Small intestine (tissue), 7 donors: ENCODE data around the gene PPP2R5E. TPM values are rescaled to one million over a fixed set of nuclear protein-coding genes. Genes with fewer than 3 reads are reported as not detected.
"Not testable (repeated sequence)": the region's sequence is repeated elsewhere in the genome, so short reads cannot be mapped to it uniquely, and the experiment has no call there.

ENCODE experiments used
- DNase-seq, 2 donors: peaks; one replicate each; pipeline versions ENCODE4 v3.0.0 to v3.0.0-alpha.2; 2013
- FAIRE-seq: peaks from 2 replicates; lab custom pipeline; 2012; peaks lifted over from hg19 to GRCh38; lab: Jason Lieb, UNC
- H3K27ac ChIP-seq, 3 donors: one replicate each; pipeline ENCODE4 v1.5.1; 2013; ENCODE audit warnings: low read length in 2 of 3, mild to moderate bottlenecking in 2 of 3, control low read depth in 1 of 3, inconsistent platforms in 1 of 3, low read depth in 1 of 3, moderate library complexity in 1 of 3
- H3K27me3 ChIP-seq, 3 donors: one replicate each; pipeline ENCODE4 v1.6.1; 2013; ENCODE audit warnings: low read length in 3 of 3, inconsistent platforms in 1 of 3; ENCODE audit not compliant: control insufficient read depth in 3 of 3, insufficient read depth in 3 of 3
- H3K36me3 ChIP-seq, 3 donors: one replicate each; pipeline ENCODE4 v1.6.1; 2013; ENCODE audit warnings: low read length in 3 of 3, inconsistent platforms in 1 of 3, low read depth in 1 of 3, mild to moderate bottlenecking in 1 of 3, moderate library complexity in 1 of 3; ENCODE audit not compliant: control insufficient read depth in 3 of 3, insufficient read depth in 2 of 3
- H3K4me1 ChIP-seq, 3 donors: one replicate each; pipeline ENCODE4 v1.6.1; 2013; ENCODE audit warnings: low read length in 2 of 3, inconsistent platforms in 1 of 3, low read depth in 1 of 3, mild to moderate bottlenecking in 1 of 3, moderate library complexity in 1 of 3; ENCODE audit not compliant: control insufficient read depth in 3 of 3, insufficient read depth in 2 of 3
- H3K4me3 ChIP-seq, 3 donors: one replicate each; pipeline ENCODE4 v1.5.1; 2013; ENCODE audit warnings: low read length in 3 of 3, control low read depth in 1 of 3, inconsistent platforms in 1 of 3, low read depth in 1 of 3, mild to moderate bottlenecking in 1 of 3, moderate library complexity in 1 of 3
- H3K9me3 ChIP-seq, 2 donors: one replicate each; pipeline ENCODE4 v1.6.1; 2013; ENCODE audit warnings: low read depth in 1 of 2, low read length in 1 of 2; ENCODE audit not compliant: control insufficient read depth in 2 of 2, insufficient read depth in 1 of 2
- WGBS, 3 donors: extraction: QIAGEN DNeasy Blood & Tissue Kit; methylation state at CpG; one replicate each; pipeline ENCODE4 v1.1.7; 2013; 5-methylcytosine and 5-hydroxymethylcytosine counted together
- polyA plus RNA-seq, 4 donors: library from polyadenylated mRNA; stranded (reverse) in 3 of 4; unstranded in 1 of 4; fragments of 200-250 nt in 3 of 4; fragments of 120-200 nt in 1 of 4; gene quantifications; one replicate each; pipeline versions ENCODE4 v1.2.1 to v1.2.3, GENCODE V29; 2013
- donor health status: healthy with polysubstance abuse.
- donor health status: control.
- donor health status: control.
- donor health status: Bipolar disorder and iron deficiency.
- donor health status: healthy.

PPP2R5E gene
- polyA plus RNA-seq, 4 donors: 6.8 to 20.0 (median 8.7) TPM

DNA sequence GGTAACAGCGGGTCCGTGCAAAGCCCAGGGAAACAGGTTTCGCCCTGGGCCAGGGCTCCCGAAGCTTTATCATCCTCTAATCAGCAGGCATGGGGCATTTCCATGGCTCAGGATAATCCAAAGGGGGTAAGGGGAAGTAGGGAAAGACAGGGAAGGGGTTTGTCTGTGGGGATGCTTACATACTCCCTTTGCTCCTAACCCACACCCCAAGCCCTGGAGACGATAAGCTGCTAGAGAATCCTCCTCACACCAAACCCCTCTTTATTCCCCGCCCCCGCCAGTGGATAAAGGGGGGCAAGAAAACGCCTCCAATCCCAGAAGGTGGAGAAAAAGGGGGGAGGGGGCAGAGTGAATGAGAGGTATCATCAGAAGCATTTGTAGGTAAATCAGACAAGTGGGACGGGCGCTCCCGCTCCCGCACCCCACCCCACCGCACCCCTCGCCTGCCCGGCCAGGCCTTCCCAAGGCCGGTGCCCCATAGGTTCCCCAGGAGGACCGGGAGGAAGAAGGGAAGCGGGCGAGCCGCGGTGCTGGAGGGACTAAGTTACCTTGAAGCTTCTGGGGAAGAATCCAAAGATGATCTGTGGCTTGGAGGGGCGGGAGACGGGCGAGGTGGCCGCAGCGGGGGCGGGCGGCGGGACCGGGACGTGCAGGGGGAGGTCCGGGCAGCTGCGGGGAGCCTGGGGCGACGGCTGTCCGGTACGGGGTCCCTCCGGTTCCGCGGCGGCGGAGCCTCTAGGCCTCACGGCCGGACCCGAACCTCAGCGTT is 762 bp downstream of the PPP2R5E start:
- DNase-seq (peak; percentile 32 to 67), FAIRE-seq (no peak)
- peaks cover 0 to 15% (median 3%) of the 10 kb centered on the region in 3 donors for H3K36me3 ChIP-seq
- H3K4me3 ChIP-seq: peak overlapping the region; percentile 79 to 99 (median 94)
- WGBS, 3 donors: 0 to 1% (median 1%) methylated on average over 33 to 46 of the region's 46 CpGs
- H3K27me3 ChIP-seq: no peaks in the 10 kb centered on the region
- H3K4me1 ChIP-seq: peaks cover 0 to 3% (median 2%) of the 10 kb centered on the region in 3 donors
- no peaks in the 10 kb centered on the region for H3K9me3 ChIP-seq
- peak overlapping the region; percentile 84 to 94 (median 90) for H3K27ac ChIP-seq

- no peaks in the 10 kb centered on the region for H3K27me3 ChIP-seq
- no peaks in the 10 kb centered on the region for H3K9me3 ChIP-seq
- no peak for DNase-seq
- FAIRE-seq: no peak
- no peak overlapping the region for H3K4me3 ChIP-seq
- peaks cover 2 to 40% (median 12%) of the 10 kb centered on the region in 3 donors for H3K36me3 ChIP-seq
- no peak overlapping the region for H3K27ac ChIP-seq
- peaks cover 0 to 3% (median 0%) of the 10 kb centered on the region in 3 donors for H3K4me1 ChIP-seq
These were observed 7.3 kb downstream of the PPP2R5E start for GRCh38 chr14:63535918-63536317.

DNA sequence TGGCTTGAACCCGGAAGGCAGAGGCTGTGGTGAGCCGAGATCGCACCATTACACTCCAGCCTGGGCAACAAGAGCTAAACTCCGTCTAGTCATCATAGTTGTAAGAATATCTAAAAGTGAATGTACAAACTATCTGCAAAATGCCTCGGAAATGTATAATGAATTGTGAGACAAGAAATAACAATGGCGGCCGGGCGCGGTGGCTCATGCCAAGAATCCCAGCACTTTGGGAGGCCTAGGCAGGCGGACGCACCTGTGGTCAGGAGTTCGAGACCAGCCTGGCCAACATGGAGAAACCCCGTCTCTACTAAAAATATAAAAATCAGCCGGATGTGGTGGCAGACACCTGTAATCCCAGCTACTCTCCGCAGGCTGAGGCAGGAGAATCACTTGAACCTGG is 9.7 kb downstream of the PPP2R5E start:
- FAIRE-seq (no peak), DNase-seq (no peak)
- no peaks in the 10 kb centered on the region for H3K9me3 ChIP-seq
- WGBS, 3 donors: 96 to 98% (median 98%) methylated on average over 15 of the region's 15 CpGs
- H3K27ac ChIP-seq: no peak overlapping the region
- no peak overlapping the region for H3K4me3 ChIP-seq
- H3K4me1 ChIP-seq: peaks cover 0 to 3% (median 0%) of the 10 kb centered on the region in 3 donors
- no peaks in the 10 kb centered on the region for H3K27me3 ChIP-seq
- H3K36me3 ChIP-seq: peaks cover 2 to 33% (median 9%) of the 10 kb centered on the region in 3 donors

- WGBS, 3 donors: 35 to 64% (median 54%) methylated on average over 12 of the region's 12 CpGs
- Histone ChIP-seq H3K4me3 (no peak overlapping the region), H3K9me3 (no peaks in the 10 kb centered on the region), H3K27me3 (no peaks in the 10 kb centered on the region), H3K36me3 (peaks cover 4 to 18% (median 8%) of the 10 kb centered on the region in 3 donors), H3K27ac (peak overlapping the region; percentile 0 to 67 (median 25)), H3K4me1 (no peaks in the 10 kb centered on the region)
- FAIRE-seq: no peak
- peak; percentile 26 to 65 for DNase-seq
These were observed 18.5 kb downstream of the PPP2R5E start for GRCh38 chr14:63524537-63525155.

GRCh38 chr14:63523735-63524426 is 19.3 kb downstream of the PPP2R5E start:
- no peaks in the 10 kb centered on the region for H3K4me1 ChIP-seq
- 77 to 81% (median 80%) methylated on average over 4 of the region's 4 CpGs for WGBS, 3 donors
- DNase-seq: no peak
- H3K27me3 ChIP-seq: no peaks in the 10 kb centered on the region
- no peak for FAIRE-seq
- no peaks in the 10 kb centered on the region for H3K9me3 ChIP-seq
- H3K4me3 ChIP-seq: no peak overlapping the region
- peak overlapping the region in 1 of 3 donors; percentile 67 for H3K27ac ChIP-seq
- peaks cover 4 to 23% (median 8%) of the 10 kb centered on the region in 3 donors for H3K36me3 ChIP-seq

DNA sequence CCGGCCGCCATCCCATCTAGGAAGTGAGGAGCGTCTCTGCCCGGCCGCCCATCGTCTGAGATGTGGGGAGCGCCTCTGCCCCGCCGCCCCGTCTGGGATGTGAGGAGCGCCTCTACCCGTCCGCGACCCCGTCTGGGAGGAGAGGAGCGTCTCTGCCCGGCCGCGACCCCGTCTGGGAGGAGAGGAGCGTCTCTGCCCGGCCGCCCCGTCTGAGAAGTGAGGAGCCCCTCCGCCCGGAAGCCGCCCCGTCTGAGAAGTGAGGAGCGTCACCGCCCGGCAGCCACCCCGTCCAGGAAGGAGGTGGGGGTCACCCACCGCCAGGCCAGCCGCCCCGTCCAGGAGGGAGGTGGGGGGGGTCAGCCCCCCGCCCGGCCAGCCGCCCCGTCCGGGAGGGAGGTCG is 20.7 kb downstream of the PPP2R5E start:
- H3K36me3 ChIP-seq: peaks cover 4 to 26% (median 8%) of the 10 kb centered on the region in 3 donors
- WGBS, 3 donors: 95 to 97% (median 97%) methylated on average over 26 to 39 of the region's 41 CpGs
- H3K4me1 ChIP-seq, H3K27ac ChIP-seq, H3K4me3 ChIP-seq, H3K27me3 ChIP-seq, DNase-seq, H3K9me3 ChIP-seq, FAIRE-seq: not testable (repeated sequence)

DNA sequence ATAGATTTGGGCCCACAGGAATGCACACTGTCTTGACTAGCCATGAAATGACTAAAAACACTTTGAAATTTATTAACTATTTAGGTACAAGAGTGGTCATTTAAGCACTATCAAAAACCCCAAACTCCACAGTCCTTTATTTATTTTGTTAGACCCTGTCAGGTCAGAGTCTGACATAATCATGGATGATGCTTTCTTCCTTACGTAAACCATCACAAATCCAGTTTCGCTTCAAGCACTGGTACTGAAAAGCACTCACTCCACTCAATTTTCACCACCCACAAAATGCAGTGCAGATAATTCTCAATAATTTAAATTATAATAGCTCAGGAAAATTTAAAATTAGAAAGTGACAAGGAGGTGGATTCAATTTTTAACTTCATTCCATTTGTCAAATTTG is 25.8 kb downstream of the PPP2R5E start:
- Histone ChIP-seq H3K4me3 (no peak overlapping the region), H3K4me1 (peaks cover 0 to 3% (median 0%) of the 10 kb centered on the region in 3 donors), H3K9me3 (no peaks in the 10 kb centered on the region), H3K27me3 (no peaks in the 10 kb centered on the region), H3K27ac (no peak overlapping the region), H3K36me3 (peaks cover 0 to 15% (median 5%) of the 10 kb centered on the region in 3 donors)
- DNase-seq: no peak
- WGBS, 3 donors: 87 to 92% (median 92%) methylated on average over 2 of the region's 2 CpGs
- no peak for FAIRE-seq

DNA sequence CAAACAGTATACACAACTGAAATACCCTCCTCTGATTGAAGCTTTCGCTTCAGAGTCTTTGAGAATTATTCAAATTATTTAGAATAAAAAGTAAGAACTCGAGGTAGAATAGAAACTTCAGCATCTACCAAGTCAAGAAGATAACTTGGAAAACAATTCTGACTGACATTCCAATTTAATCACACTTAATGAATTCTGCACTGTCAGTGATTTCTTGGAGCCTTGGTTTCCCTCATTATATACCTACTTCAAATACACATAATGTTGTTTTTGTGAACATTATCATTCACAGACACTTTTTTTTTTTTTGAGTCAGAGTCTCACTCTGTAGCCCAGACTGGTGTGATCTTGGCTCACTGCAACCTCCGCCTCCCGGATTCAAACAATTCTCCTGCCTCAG is 27.9 kb downstream of the PPP2R5E start:
- WGBS, 3 donors: 91 to 95% (median 93%) methylated on average over 4 of the region's 4 CpGs
- Histone ChIP-seq H3K9me3 (no peaks in the 10 kb centered on the region), H3K27ac (no peak overlapping the region), H3K27me3 (no peaks in the 10 kb centered on the region), H3K4me3 (no peak overlapping the region), H3K36me3 (peaks cover 0 to 16% (median 1%) of the 10 kb centered on the region in 3 donors), H3K4me1 (peaks cover 0 to 3% (median 0%) of the 10 kb centered on the region in 3 donors)
- FAIRE-seq (no peak), DNase-seq (no peak)
